K562 (cell line): Measurements from ENCODE around the gene HEATR9. TPM values are rescaled to one million over a fixed set of nuclear protein-coding genes. Genes with fewer than 3 reads are reported as not detected.

ENCODE experiments used
- ATAC-seq: fragments of 200-7000 bp; cut with Tn5 transposase; 3 replicates; pipeline ENCODE4 v1.9.1; 2020; ENCODE audit warnings: moderate library complexity
- BruUV-seq: library from RNA; stranded (reverse); fragments of 400-500 nt; replicated peaks from 2 replicates; lab custom pipeline; 2021; lab: Mats Ljungman, UMichigan
- CTCF ChIA-PET: fragments of 300-600 bp; formaldehyde crosslinking; extraction: SDS; loops from one replicate; lab custom pipeline; 2021; ENCODE audit warnings: low intra/inter-chr PET ratio; lab: Yijun Ruan, JAX
- POLR2A ChIA-PET: fragments of 300-600, 350-650 bp; sonication (Branson Sonifier 250); formaldehyde crosslinking; extraction: SDS; loops from one replicate; lab custom pipeline; 2021; ENCODE audit warnings: antibody characterized with exemption, inconsistent platforms; lab: Yijun Ruan, JAX
- DNase-seq, 4 experiments: peaks; one replicate each; pipeline versions ENCODE4 v3.0.0 to v3.0.0-alpha.2; 2011 to 2018; ENCODE audit warnings: low spot score in 3 of 4, mixed read lengths in 3 of 4; ENCODE audit errors: extremely low read depth in 1 of 4
- FAIRE-seq: peaks from 2 replicates; lab custom pipeline; 2011; peaks lifted over from hg19 to GRCh38; lab: Jason Lieb, UNC
- H2AFZ ChIP-seq: 2 replicates; pipeline ENCODE4 v1.6.0; 2011; ENCODE audit warnings: low read depth, low read length, control low read depth, inconsistent platforms
- H3K27ac ChIP-seq: fragments of 200-600 bp; 3 replicates; pipeline ENCODE4 v1.8.0; 2011; ENCODE audit warnings: low read depth, mild to moderate bottlenecking, control low read depth, inconsistent platforms, low read length, moderate library complexity, mixed read lengths; ENCODE audit errors: extremely low read depth
- H3K27me3 ChIP-seq, 2 experiments: fragments of 300-600 bp in 1 of 2; 2 replicates in 1 of 2; 3 replicates in 1 of 2; pipeline versions ENCODE4 v1.6.0 to v1.8.0; 2011; ENCODE audit warnings: inconsistent platforms in 2 of 2, low read length in 2 of 2, mild to moderate bottlenecking in 1 of 2, mixed read lengths in 1 of 2, moderate library complexity in 1 of 2; ENCODE audit not compliant: control insufficient read depth in 2 of 2, insufficient read depth in 2 of 2
- H3K36me3 ChIP-seq: fragments of 300-600 bp; 3 replicates; pipeline ENCODE4 v1.8.0; 2011; ENCODE audit warnings: mild to moderate bottlenecking, low read length, inconsistent platforms; ENCODE audit not compliant: control insufficient read depth, insufficient read depth
- H3K4me1 ChIP-seq, 2 experiments: fragments of 200-600 bp in 1 of 2; replicated peaks in 1 of 2; 2 replicates in 1 of 2; 3 replicates in 1 of 2; pipeline versions ENCODE4 v1.5.1 to v1.8.0; 2011; ENCODE audit warnings: inconsistent platforms in 2 of 2, low read length in 2 of 2, mild to moderate bottlenecking in 1 of 2, mixed read lengths in 1 of 2, moderate library complexity in 1 of 2; ENCODE audit not compliant: control insufficient read depth in 2 of 2, insufficient read depth in 2 of 2
- H3K4me2 ChIP-seq: 2 replicates; pipeline ENCODE4 v1.6.1; 2011; ENCODE audit warnings: low read length, control low read depth, inconsistent platforms, mixed read lengths; ENCODE audit not compliant: insufficient read depth
- H3K4me3 ChIP-seq: fragments of 200-600 bp; sonication (generic), shearing (Covaris generic); 2 replicates; pipeline ENCODE4 v1.5.1; 2016; ENCODE audit warnings: control low read depth, inconsistent platforms
- H3K79me2 ChIP-seq: fragments of 200-600 bp; 3 replicates; pipeline ENCODE4 v1.8.0; 2011; ENCODE audit warnings: low read length, inconsistent platforms; ENCODE audit not compliant: control insufficient read depth, insufficient read depth
- H3K9ac ChIP-seq, 2 experiments: 2 replicates each; pipeline versions ENCODE4 v1.6.0 to v1.6.1; 2011; ENCODE audit warnings: low read depth in 2 of 2, low read length in 2 of 2, control low read depth in 1 of 2, inconsistent platforms in 1 of 2, mild to moderate bottlenecking in 1 of 2, mixed read lengths in 1 of 2; ENCODE audit not compliant: insufficient read depth in 1 of 2
- H3K9me1 ChIP-seq: one replicate; pipeline ENCODE4 v1.6.0; 2011; ENCODE audit warnings: inconsistent platforms, mild to moderate bottlenecking, low read length, moderate library complexity; ENCODE audit not compliant: control insufficient read depth, insufficient read depth
- H3K9me3 ChIP-seq: replicated peaks from 2 replicates; pipeline ENCODE4 v1.5.1; 2011; ENCODE audit warnings: low read depth, low read length, inconsistent platforms; ENCODE audit not compliant: control insufficient read depth, insufficient read depth
- H4K20me1 ChIP-seq: replicated peaks from 2 replicates; pipeline ENCODE4 v1.6.1; 2011; ENCODE audit warnings: low read length, inconsistent platforms, mixed read lengths; ENCODE audit not compliant: control insufficient read depth, insufficient read depth
- TEAD4 ChIP-seq, 2 experiments: sonication (generic) in 1 of 2; formaldehyde crosslinking in 1 of 2; IDR thresholded peaks; 2 replicates each; pipeline versions ENCODE4 v1.6.1 to v1.8.0; 2012 to 2022; ENCODE audit warnings: borderline replicate concordance in 1 of 2, inconsistent platforms in 1 of 2, low read length in 1 of 2, mild to moderate bottlenecking in 1 of 2, missing genetic modification reagents in 1 of 2
- WGBS: fragments of 100-300 bp; shearing (Covaris generic); methylation state at CpG from one replicate; pipeline ENCODE4 v1.1.6; 2016; ENCODE audit warnings: low coverage, mixed read lengths; ENCODE audit not compliant: insufficient coverage; ENCODE audit errors: missing lambda C conversion rate; 5-methylcytosine and 5-hydroxymethylcytosine counted together
- in situ Hi-C: fragments of 300-500 bp; cut with MboI; formaldehyde crosslinking; loops from 4 replicates; pipeline ENCODE4 v1.15.0; 2018; ENCODE audit warnings: inconsistent platforms, mixed read lengths
- intact Hi-C: fragments of 100-400 bp; cut with micrococcal nuclease; formaldehyde crosslinking; loops from 2 replicates; pipeline ENCODE4 v1.14.2; 2022
- polyA plus RNA-seq, 8 experiments: library from polyadenylated mRNA; depleted of rRNA in 4 of 8; stranded (reverse) in 5 of 8; unstranded in 3 of 8; fragments of >200 nt; fragmentation: Nextera tagmentation in 2 of 8; fragmentation: Illumina TruSeq in 1 of 8; extraction: Ambion mirVana in 2 of 8; extraction: Trizol in 1 of 8; gene quantifications; 2 replicates each; pipeline versions ENCODE4 v1.2.1 to v1.2.3, GENCODE V29; 2011 to 2014; ENCODE audit warnings: inconsistent platforms in 1 of 8, missing spikeins in 1 of 8
- total RNA-seq, 7 experiments: library from RNA; depleted of rRNA in 6 of 7; stranded (reverse); fragments of >200 nt in 6 of 7; fragmentation: Illumina TruSeq in 2 of 7; extraction: Trizol in 2 of 7; gene quantifications; 2 replicates each; pipeline versions ENCODE4 v1.2.1 to v1.2.3, GENCODE V29; 2011 to 2021; ENCODE audit warnings: low replicate concordance in 1 of 7
- TF ChIP-seq, protein P1 (sequence below), 2 experiments: IDR thresholded peaks; 2 replicates each; pipeline ENCODE4 v1.6.1; 2011; ENCODE audit warnings: borderline replicate concordance in 1 of 2, control low read depth in 1 of 2, low read depth in 1 of 2, low read length in 1 of 2, mild to moderate bottlenecking in 1 of 2, mixed read lengths in 1 of 2, moderate library complexity in 1 of 2; ENCODE audit not compliant: insufficient read depth in 1 of 2, insufficient read length in 1 of 2, poor library complexity in 1 of 2, severe bottlenecking in 1 of 2; ENCODE audit errors: extremely low read depth in 1 of 2

The HEATR9 gene
- total and polyA plus RNA-seq, 9 of the 15 experiments (the other 6 are each of a cell fraction or from before 2014, with no cell fraction given): not detected

- DNase-seq (no peak), ATAC-seq (no peak), FAIRE-seq (no peak)
- H3K4me1 ChIP-seq: no peaks in the 10 kb centered on the region
- H3K9me1 ChIP-seq: no peaks in the 10 kb centered on the region
- no peaks in the 10 kb centered on the region for H3K9me3 ChIP-seq
- no TSS peak for BruUV-seq
- POLR2A ChIA-PET: interaction anchor here (0.7 to 2.8 kb wide), 9 partner anchors 11 to 158 kb away, joined by 3 to 19 read pairs (median 4); no protein-coding TSS in a partner anchor
- H4K20me1 ChIP-seq: no peaks in the 10 kb centered on the region
- no peak overlapping the region for H2AFZ ChIP-seq
- no peak overlapping the region for H3K27ac ChIP-seq
- H3K36me3 ChIP-seq: peaks cover 72% of the 10 kb centered on the region
- no peaks in the 10 kb centered on the region for H3K79me2 ChIP-seq
- CTCF ChIA-PET: no interaction called here
- in situ Hi-C loops (no loop called here), intact Hi-C loops (loop anchor here (5.0 to 10.0 kb wide), 2 partner anchors 95 to 228 kb away; partner anchors contain the start of gene LYZL6)
- no peak overlapping the region for H3K9ac ChIP-seq
- WGBS: 94% methylated on average over 2 of the region's 2 CpGs
- H3K27me3 ChIP-seq: no peaks in the 10 kb centered on the region
- H3K4me2 ChIP-seq: no peak overlapping the region
- H3K4me3 ChIP-seq: no peak overlapping the region
- TF ChIP-seq TEAD4 (IDR thresholded peaks at IDR 0.05; ENCODE audit: low read length) (no peak), TEAD4 (CRISPR knock-in tag; IDR thresholded peaks at IDR 0.05; ENCODE audit: borderline replicate concordance) (no peak)
- TF ChIP-seq, protein P1, sequence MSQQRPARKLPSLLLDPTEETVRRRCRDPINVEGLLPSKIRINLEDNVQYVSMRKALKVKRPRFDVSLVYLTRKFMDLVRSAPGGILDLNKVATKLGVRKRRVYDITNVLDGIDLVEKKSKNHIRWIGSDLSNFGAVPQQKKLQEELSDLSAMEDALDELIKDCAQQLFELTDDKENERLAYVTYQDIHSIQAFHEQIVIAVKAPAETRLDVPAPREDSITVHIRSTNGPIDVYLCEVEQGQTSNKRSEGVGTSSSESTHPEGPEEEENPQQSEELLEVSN (IDR thresholded peaks at IDR 0.05; ENCODE audit: borderline replicate concordance in 1 of 2, extremely low read depth in 1 of 2, insufficient read depth in 1 of 2, insufficient read length in 1 of 2, low read depth in 1 of 2, low read length in 1 of 2, poor library complexity in 1 of 2, severe bottlenecking in 1 of 2): no peak
Measured at GRCh38 chr17:35847006-35847405, 21.7 kb downstream of the HEATR9 start.
